GM23248 (cell line): ENCODE measurements around the gene HNMT. TPM values are rescaled to one million over a fixed set of nuclear protein-coding genes. Genes with fewer than 3 reads are reported as not detected.

Source experiments
- DNase-seq: peaks from one replicate; pipeline ENCODE4 v3.0.0-alpha.2; 2015
- H2AFZ ChIP-seq: fragments of 200-600 bp; sonication (generic); 2 replicates; pipeline ENCODE4 v1.6.1; 2016; ENCODE audit warnings: antibody characterized with exemption
- H3F3A ChIP-seq: fragments of 200-600 bp; sonication (generic); 2 replicates; pipeline ENCODE4 v1.6.1; 2016; ENCODE audit warnings: mild to moderate bottlenecking, antibody characterized with exemption, mixed run types; ENCODE audit not compliant: insufficient read depth
- H3K27ac ChIP-seq: fragments of 200-600 bp; sonication (generic); 2 replicates; pipeline ENCODE4 v1.5.1; 2016; ENCODE audit warnings: mild to moderate bottlenecking
- H3K27me3 ChIP-seq: fragments of 200-600 bp; sonication (generic); replicated peaks from 2 replicates; pipeline ENCODE4 v1.6.1; 2016; ENCODE audit warnings: mild to moderate bottlenecking; ENCODE audit not compliant: insufficient read depth
- H3K36me3 ChIP-seq: fragments of 200-600 bp; sonication (generic); 2 replicates; pipeline ENCODE4 v1.6.1; 2016; ENCODE audit warnings: low read depth, mild to moderate bottlenecking
- H3K4me1 ChIP-seq: fragments of 200-600 bp; sonication (generic); 2 replicates; pipeline ENCODE4 v1.6.1; 2016; ENCODE audit warnings: mild to moderate bottlenecking; ENCODE audit not compliant: insufficient read depth
- H3K4me2 ChIP-seq: fragments of 200-600 bp; sonication (generic); one replicate; pipeline ENCODE4 v1.6.1; 2016; ENCODE audit warnings: mild to moderate bottlenecking; ENCODE audit not compliant: unreplicated experiment
- H3K4me3 ChIP-seq: fragments of 200-600 bp; sonication (generic); 2 replicates; pipeline ENCODE4 v1.5.1; 2016; ENCODE audit warnings: mild to moderate bottlenecking
- H3K79me2 ChIP-seq: fragments of 200-600 bp; sonication (generic); 2 replicates; pipeline ENCODE4 v1.6.1; 2016; ENCODE audit warnings: mild to moderate bottlenecking; ENCODE audit not compliant: insufficient read depth
- H3K9ac ChIP-seq: fragments of 200-600 bp; sonication (generic); 2 replicates; pipeline ENCODE4 v1.6.1; 2016; ENCODE audit warnings: mild to moderate bottlenecking
- H3K9me2 ChIP-seq: fragments of 200-600 bp; sonication (generic); 2 replicates; pipeline ENCODE4 v1.6.1; 2016; ENCODE audit warnings: mixed run types, mild to moderate bottlenecking, moderate library complexity; ENCODE audit not compliant: insufficient read depth
- H3K9me3 ChIP-seq: fragments of 200-600 bp; sonication (generic); one replicate; pipeline ENCODE4 v1.6.1; 2017; ENCODE audit warnings: low read depth
- H4K20me1 ChIP-seq: fragments of 200-600 bp; sonication (generic); 2 replicates; pipeline ENCODE4 v1.6.0; 2016; ENCODE audit not compliant: insufficient read depth
- EZH2 ChIP-seq: fragments of 200-600 bp; sonication (generic); IDR thresholded peaks from 2 replicates; pipeline ENCODE4 v1.6.1; 2018; ENCODE audit warnings: antibody characterized with exemption, mild to moderate bottlenecking; ENCODE audit not compliant: insufficient read depth, poor library complexity, severe bottlenecking
- EZH2phosphoT487 ChIP-seq: fragments of 200-600 bp; sonication (generic); IDR thresholded peaks from 2 replicates; pipeline ENCODE4 v1.6.1; 2018; ENCODE audit warnings: antibody characterized with exemption, moderate library complexity, mild to moderate bottlenecking, low read depth; ENCODE audit not compliant: insufficient read depth
- WGBS, 2 experiments: methylation state at CpG; one replicate each; pipeline ENCODE4 v1.1.6; 2015 to 2017; ENCODE audit warnings: low lambda C conversion rate in 2 of 2, low coverage in 1 of 2; ENCODE audit errors: missing lambda C conversion rate in 2 of 2; 5-methylcytosine and 5-hydroxymethylcytosine counted together
- in situ Hi-C: fragments of 300-500 bp; cut with MboI; formaldehyde crosslinking; loops from 2 replicates; pipeline ENCODE4 v1.15.0; 2020
- polyA plus RNA-seq: library from polyadenylated mRNA; unstranded; fragments of >200 nt; fragmentation: Nextera tagmentation; extraction: Ambion mirVana; gene quantifications from 2 replicates; pipeline ENCODE4 v1.2.1, GENCODE V29; 2016
- total RNA-seq: library from RNA; depleted of rRNA; stranded (reverse); fragments of >200 nt; shearing (Covaris generic); gene quantifications from 2 replicates; pipeline ENCODE4 v1.2.3, GENCODE V29; 2014

Gene HNMT
- total and polyA plus RNA-seq, 2 experiments from 2014 or later: 6.8 to 7.3 TPM

- H3K4me1 ChIP-seq: no peaks in the 10 kb centered on the region
- no peak overlapping the region for H2AFZ ChIP-seq
- no peaks in the 10 kb centered on the region for H4K20me1 ChIP-seq
- H3K27ac ChIP-seq: no peak overlapping the region
- no peaks in the 10 kb centered on the region for H3K9me2 ChIP-seq
- TF ChIP-seq EZH2phosphoT487 (no peak), EZH2 (no peak)
- WGBS, 2 experiments: 20 to 24% methylated on average over 2 of the region's 2 CpGs
- DNase-seq: no peak
- H3K27me3 ChIP-seq: no peaks in the 10 kb centered on the region
- H3K79me2 ChIP-seq: no peaks in the 10 kb centered on the region
- in situ Hi-C loops: no loop called here
- H3K9me3 ChIP-seq: no peaks in the 10 kb centered on the region
- H3K4me2 ChIP-seq: no peak overlapping the region
- H3K4me3 ChIP-seq: no peak overlapping the region
- H3K36me3 ChIP-seq: no peaks in the 10 kb centered on the region
- no peak overlapping the region for H3K9ac ChIP-seq
- H3F3A ChIP-seq: no peaks in the 10 kb centered on the region
Measured at GRCh38 chr2:138023976-138024375, 59.7 kb downstream of the HNMT start.

GRCh38 chr2:138026111-138027020 lies 62.1 kb downstream of the HNMT start:
- Histone ChIP-seq H3K9me2 (no peaks in the 10 kb centered on the region), H3K79me2 (no peaks in the 10 kb centered on the region), H3K27me3 (no peaks in the 10 kb centered on the region), H2AFZ (no peak overlapping the region), H3K27ac (no peak overlapping the region), H3K4me1 (peaks cover 12% of the 10 kb centered on the region; the same call in 1 of the 2 replicates), H3K4me3 (no peak overlapping the region), H3K36me3 (no peaks in the 10 kb centered on the region), H4K20me1 (no peaks in the 10 kb centered on the region), H3K9ac (no peak overlapping the region), H3K9me3 (no peaks in the 10 kb centered on the region), H3K4me2 (no peak overlapping the region), H3F3A (no peaks in the 10 kb centered on the region)
- 61 to 63% methylated on average over 6 of the region's 6 CpGs for WGBS, 2 experiments
- no peak for DNase-seq
- in situ Hi-C loops: no loop called here
- TF ChIP-seq EZH2 (no peak), EZH2phosphoT487 (no peak)

DNA sequence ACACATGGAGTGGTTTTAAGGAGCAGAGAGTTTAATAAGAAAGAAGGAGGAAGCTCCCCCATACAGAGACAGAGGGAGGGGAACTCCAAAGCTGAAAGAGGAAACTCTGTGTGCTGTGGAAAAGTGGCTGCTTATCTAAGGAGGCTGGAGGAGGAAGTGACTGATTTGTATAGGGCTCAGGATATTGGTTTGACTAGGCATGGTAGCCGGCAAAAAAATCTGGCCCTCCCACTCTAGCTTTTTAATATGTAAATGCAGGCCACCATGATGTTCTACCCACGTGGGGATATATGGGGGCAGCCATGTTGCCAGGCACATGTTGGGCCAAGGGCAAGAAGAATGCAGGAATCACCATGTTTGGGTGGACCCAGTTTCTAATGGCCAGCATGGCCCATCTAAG lies 64.3 kb downstream of the HNMT start:
- no peak overlapping the region for H3K4me2 ChIP-seq
- no peaks in the 10 kb centered on the region for H3F3A ChIP-seq
- no peaks in the 10 kb centered on the region for H3K9me3 ChIP-seq
- H3K9me2 ChIP-seq: no peaks in the 10 kb centered on the region
- H3K27ac ChIP-seq: no peak overlapping the region
- no peaks in the 10 kb centered on the region for H3K79me2 ChIP-seq
- H3K4me1 ChIP-seq: peaks cover 12% of the 10 kb centered on the region; the same call in 1 of the 2 replicates
- H3K27me3 ChIP-seq: no peaks in the 10 kb centered on the region
- H4K20me1 ChIP-seq: no peaks in the 10 kb centered on the region
- no peak for DNase-seq
- no peak overlapping the region for H2AFZ ChIP-seq
- no peak for TF ChIP-seq EZH2
- H3K9ac ChIP-seq: no peak overlapping the region
- no peak overlapping the region for H3K4me3 ChIP-seq
- H3K36me3 ChIP-seq: no peaks in the 10 kb centered on the region
- 50 to 58% methylated on average over 2 of the region's 2 CpGs for whole genome bisulfite sequencing, 2 experiments
- in situ Hi-C loops: no loop called here

DNA sequence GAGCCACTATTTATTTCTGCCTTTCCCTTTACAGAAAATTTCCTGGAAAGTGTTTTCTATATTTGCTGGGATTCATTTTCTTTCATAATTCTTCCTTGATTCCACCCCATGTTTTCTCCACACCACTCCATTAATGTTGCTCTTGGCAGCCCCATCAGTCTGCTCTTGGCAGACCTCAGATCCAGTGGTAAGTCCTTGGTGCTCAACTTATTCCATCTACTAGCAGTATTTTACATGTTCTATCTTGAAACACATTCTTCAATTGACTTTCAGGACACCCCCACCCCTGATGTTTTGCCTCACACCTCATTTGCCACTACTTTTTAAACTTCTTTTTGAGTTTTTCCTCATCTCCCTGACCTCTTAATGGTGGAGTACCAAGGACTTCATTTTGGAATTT lies 65.0 kb downstream of the HNMT start:
- no peak for TF ChIP-seq EZH2phosphoT487
- no peak for TF ChIP-seq EZH2
- H3K36me3 ChIP-seq: no peaks in the 10 kb centered on the region
- H3K79me2 ChIP-seq: no peaks in the 10 kb centered on the region
- no peak overlapping the region for H3K9ac ChIP-seq
- no peaks in the 10 kb centered on the region for H4K20me1 ChIP-seq
- no peaks in the 10 kb centered on the region for H3K9me3 ChIP-seq
- DNase-seq: peak; percentile 25
- H3K4me2 ChIP-seq: no peak overlapping the region
- no peak overlapping the region for H3K27ac ChIP-seq
- in situ Hi-C loops: no loop called here
- no peaks in the 10 kb centered on the region for H3F3A ChIP-seq
- no peak overlapping the region for H2AFZ ChIP-seq
- H3K27me3 ChIP-seq: no peaks in the 10 kb centered on the region
- peaks cover 12% of the 10 kb centered on the region; the same call in 1 of the 2 replicates for H3K4me1 ChIP-seq
- no peak overlapping the region for H3K4me3 ChIP-seq
- H3K9me2 ChIP-seq: no peaks in the 10 kb centered on the region
